Endothelial cell of umbilical vein (primary cell): ENCODE data around the gene TAOK2. TPM values are rescaled to one million over a fixed set of nuclear protein-coding genes. Genes with fewer than 3 reads are reported as not detected.

ENCODE experiments used
- BruUV-seq: library from RNA; stranded (reverse); fragments of 400-500 nt; replicated peaks from 2 replicates; lab custom pipeline; 2021; lab: Mats Ljungman, UMichigan
- CTCF ChIA-PET: fragments of 300-600, 350-600 bp; sonication (Branson Sonifier 250); formaldehyde crosslinking; loops from one replicate; lab custom pipeline; 2021; ENCODE audit warnings: antibody characterized with exemption, inconsistent platforms; lab: Charles Lee
- POLR2A ChIA-PET: fragments of 300-600, 350-600 bp; sonication (Branson Sonifier 250); formaldehyde crosslinking; loops from one replicate; lab custom pipeline; 2021; ENCODE audit warnings: antibody characterized with exemption, inconsistent platforms; lab: Charles Lee
- DNase-seq: peaks from one replicate; pipeline ENCODE4 v3.0.0-alpha.2; 2011; ENCODE audit warnings: low read depth, low spot score
- FAIRE-seq: peaks from 2 replicates; lab custom pipeline; 2011; peaks lifted over from hg19 to GRCh38; lab: Jason Lieb, UNC
- H2AFZ ChIP-seq: 2 replicates; pipeline ENCODE4 v1.6.0; 2012; ENCODE audit warnings: low read depth, low read length, control low read depth, inconsistent platforms
- H3K27ac ChIP-seq: 2 replicates; pipeline ENCODE4 v1.5.1; 2011; ENCODE audit warnings: low read depth, mild to moderate bottlenecking, control low read depth, low read length, moderate library complexity; ENCODE audit not compliant: insufficient read depth
- H3K27me3 ChIP-seq, 2 experiments: 2 replicates each; pipeline versions ENCODE4 v1.6.0 to v1.6.1; 2011; ENCODE audit warnings: low read length in 2 of 2, mixed read lengths in 1 of 2; ENCODE audit not compliant: control insufficient read depth in 2 of 2, insufficient read depth in 2 of 2
- H3K36me3 ChIP-seq, 2 experiments: 2 replicates in 1 of 2; 3 replicates in 1 of 2; pipeline ENCODE4 v1.5.1; 2011; ENCODE audit warnings: low read length in 2 of 2, mild to moderate bottlenecking in 1 of 2, moderate library complexity in 1 of 2; ENCODE audit not compliant: control insufficient read depth in 2 of 2, insufficient read depth in 2 of 2; ENCODE audit errors: extremely low read depth in 1 of 2
- H3K4me1 ChIP-seq: 3 replicates; pipeline ENCODE4 v1.5.1; 2011; ENCODE audit warnings: mild to moderate bottlenecking, low read length; ENCODE audit not compliant: control insufficient read depth, insufficient read depth; ENCODE audit errors: extremely low read depth
- H3K4me2 ChIP-seq: 2 replicates; pipeline ENCODE4 v1.6.1; 2011; ENCODE audit warnings: low read length, control low read depth, mixed read lengths; ENCODE audit not compliant: insufficient read depth
- H3K4me3 ChIP-seq, 3 experiments: fragments of 200-600 bp in 1 of 3; sonication (generic), shearing (Covaris generic) in 1 of 3; replicated peaks in 1 of 3; 2 replicates each; pipeline ENCODE4 v1.5.1; 2011 to 2016; ENCODE audit warnings: control low read depth in 3 of 3, low read length in 3 of 3, mild to moderate bottlenecking in 2 of 3, inconsistent platforms in 1 of 3, low read depth in 1 of 3, moderate library complexity in 1 of 3; ENCODE audit not compliant: insufficient read depth in 1 of 3
- H3K79me2 ChIP-seq: 2 replicates; pipeline ENCODE4 v1.6.0; 2012; ENCODE audit warnings: low read length, inconsistent platforms; ENCODE audit not compliant: control insufficient read depth, insufficient read depth
- H3K9ac ChIP-seq: replicated peaks from 2 replicates; pipeline ENCODE3; 2011; ENCODE audit warnings: low read length, control low read depth; ENCODE audit not compliant: insufficient read depth; ENCODE audit errors: extremely low read depth
- H3K9me1 ChIP-seq: replicated peaks from 3 replicates; pipeline ENCODE4 v1.6.0; 2011; ENCODE audit warnings: mild to moderate bottlenecking, low read length; ENCODE audit not compliant: control insufficient read depth, insufficient read depth; ENCODE audit errors: extremely low read depth
- H3K9me3 ChIP-seq: replicated peaks from 2 replicates; pipeline ENCODE4 v1.5.1; 2012; ENCODE audit warnings: low read length, inconsistent platforms; ENCODE audit not compliant: control insufficient read depth, insufficient read depth
- H4K20me1 ChIP-seq: replicated peaks from 2 replicates; pipeline ENCODE3; 2011; ENCODE audit warnings: mild to moderate bottlenecking, low read length; ENCODE audit not compliant: control insufficient read depth, insufficient read depth; ENCODE audit errors: extremely low read depth
- CTCF ChIP-seq, 2 donors: IDR thresholded peaks; 1 replicate in 1 of 2; 2 replicates in 1 of 2; pipeline ENCODE4 v1.5.1; 2011; ENCODE audit warnings: low read length in 2 of 2, mild to moderate bottlenecking in 2 of 2, moderate library complexity in 2 of 2, control low read depth in 1 of 2, inconsistent platforms in 1 of 2, low read depth in 1 of 2; ENCODE audit not compliant: insufficient read depth in 1 of 2; ENCODE audit errors: extremely low read depth in 1 of 2
- EZH2 ChIP-seq: IDR thresholded peaks from 2 replicates; pipeline ENCODE4 v1.6.1; 2012; ENCODE audit warnings: borderline replicate concordance, low read depth, mild to moderate bottlenecking, moderate library complexity, low read length, inconsistent platforms; ENCODE audit not compliant: severe bottlenecking
- FOS ChIP-seq: IDR thresholded peaks from 2 replicates; pipeline ENCODE4 v1.6.1; 2011; ENCODE audit warnings: mild to moderate bottlenecking, low read length, moderate library complexity, borderline replicate concordance; ENCODE audit not compliant: insufficient read depth
- GATA2 ChIP-seq: IDR thresholded peaks from 2 replicates; pipeline ENCODE4 v1.7.0; 2011; ENCODE audit warnings: low read depth, mild to moderate bottlenecking, moderate library complexity, mixed read lengths, low read length; ENCODE audit not compliant: insufficient read length, insufficient read depth
- JUN ChIP-seq: IDR thresholded peaks from 2 replicates; pipeline ENCODE4 v1.6.1; 2011; ENCODE audit warnings: borderline replicate concordance, low read depth; ENCODE audit not compliant: insufficient read length, insufficient read depth
- MAX ChIP-seq: IDR thresholded peaks from 2 replicates; pipeline ENCODE4 v1.6.1; 2011; ENCODE audit not compliant: insufficient read depth, insufficient read length
- MYC ChIP-seq: IDR thresholded peaks from one replicate; pipeline ENCODE4 v1.6.1; 2011; ENCODE audit warnings: mild to moderate bottlenecking, low read depth, low read length
- POLR2A ChIP-seq: IDR thresholded peaks from 2 replicates; pipeline ENCODE4 v1.6.1; 2012; ENCODE audit warnings: low read depth, mild to moderate bottlenecking, control low read depth, low read length
- POLR2AphosphoS5 ChIP-seq: IDR thresholded peaks from 2 replicates; pipeline ENCODE4 v1.6.1; 2012; ENCODE audit warnings: low read depth, mild to moderate bottlenecking, control low read depth, low read length, moderate library complexity; ENCODE audit not compliant: insufficient read depth
- dilution Hi-C: fragments of 300-500 bp; cut with MboI; formaldehyde crosslinking; loops from one replicate; pipeline ENCODE4 v1.15.0; 2019; ENCODE audit warnings: low sequenced_read_pairs; ENCODE audit not compliant: extremely low pct_ligation_motif_present
- intact Hi-C: fragments of 100-400 bp; cut with micrococcal nuclease; formaldehyde crosslinking; loops from one replicate; pipeline ENCODE4 v1.10.0; 2022
- polyA plus RNA-seq, 4 experiments: library from polyadenylated mRNA; depleted of rRNA in 3 of 4; stranded (reverse) in 3 of 4; unstranded in 1 of 4; fragments of >200 nt; gene quantifications; 2 replicates each; pipeline versions ENCODE4 v1.2.1 to v1.2.3, GENCODE V29; 2011 to 2012; ENCODE audit warnings: missing spikeins in 1 of 4
- total RNA-seq: library from RNA; stranded (reverse); gene quantifications from 2 replicates; pipeline ENCODE4 v1.2.3, GENCODE V29; 2021

Gene TAOK2
- total and polyA plus RNA-seq, 2 donors (not counting 3 experiments of a cell fraction or from before 2014, with no cell fraction given), result 52.8 to 114 TPM

GRCh38 chr16:29977063-29977825 lies 3.6 kb downstream of the TAOK2 start:
- dilution Hi-C loops (no loop called here), intact Hi-C loops (loop anchor here (5.0 kb wide), 1 partner anchor 185 kb away; the partner anchor contains the start of gene KIF22)
- peak; percentile 70 for FAIRE-seq
- H3K9ac ChIP-seq, result peak overlapping the region; percentile 93
- ChIA-PET POLR2A (no interaction called here), CTCF (interaction anchor here (0.6 to 2.8 kb wide), 3 partner anchors 16 to 168 kb away, joined by 3 to 14 read pairs (median 3); partner anchors contain the start of gene TMEM219)
- H4K20me1 ChIP-seq, result no peaks in the 10 kb centered on the region
- H3K4me2 ChIP-seq, result peak overlapping the region; percentile 98
- peaks cover 67% of the 10 kb centered on the region for H3K79me2 ChIP-seq
- H3K9me3 ChIP-seq, result no peaks in the 10 kb centered on the region
- H3K9me1 ChIP-seq, result no peaks in the 10 kb centered on the region
- H3K27me3 ChIP-seq, result no peaks in the 10 kb centered on the region
- H2AFZ ChIP-seq, result no peak overlapping the region
- H3K27ac ChIP-seq, result peak overlapping the region; percentile 81
- DNase-seq, result peak; percentile 77
- TF ChIP-seq POLR2A (peak; percentile 70), GATA2 (no peak), POLR2AphosphoS5 (peak; percentile 70), MAX (no peak)
- H3K4me1 ChIP-seq, result peaks cover 47% of the 10 kb centered on the region
- peaks cover 27 to 39% of the 10 kb centered on the region in 2 experiments for H3K36me3 ChIP-seq
- peak overlapping the region in 2 of 3 experiments; percentile 79 to 94 for H3K4me3 ChIP-seq
- no TSS peak for BruUV-seq

GRCh38 chr16:29978081-29978480 lies 4.4 kb downstream of the TAOK2 start:
- no peak overlapping the region for H3K4me3 ChIP-seq
- dilution Hi-C loops, result no loop called here
- peaks cover 47% of the 10 kb centered on the region for H3K4me1 ChIP-seq
- intact Hi-C loops, result loop anchor here (5.0 kb wide), 1 partner anchor 186 kb away; the partner anchor contains the start of gene KIF22
- H3K79me2 ChIP-seq, result peaks cover 67% of the 10 kb centered on the region
- CTCF ChIA-PET, result no interaction called here
- H3K27ac ChIP-seq, result peak overlapping the region; percentile 81
- no peak overlapping the region for H2AFZ ChIP-seq
- no peaks in the 10 kb centered on the region for H3K9me3 ChIP-seq
- H3K27me3 ChIP-seq, result no peaks in the 10 kb centered on the region
- DNase-seq (no peak), FAIRE-seq (no peak)
- no peaks in the 10 kb centered on the region for H4K20me1 ChIP-seq
- H3K4me2 ChIP-seq, result no peak overlapping the region
- H3K9ac ChIP-seq, result no peak overlapping the region
- POLR2A ChIA-PET, result no interaction called here
- no peaks in the 10 kb centered on the region for H3K9me1 ChIP-seq
- no TSS peak for BruUV-seq
- no peak for TF ChIP-seq MYC
- no peak for TF ChIP-seq CTCF (IDR thresholded peaks at IDR 0.05; ENCODE audit: extremely low read depth in 1 of 2, insufficient read depth in 1 of 2, low read depth in 1 of 2, low read length in 2 of 2)
- no peak for TF ChIP-seq GATA2
- no peak for TF ChIP-seq MAX
- no peak for TF ChIP-seq JUN
- no peak for TF ChIP-seq POLR2A
- no peak for TF ChIP-seq POLR2AphosphoS5
- TF ChIP-seq FOS, result no peak
- TF ChIP-seq EZH2, result no peak
- H3K36me3 ChIP-seq, result peaks cover 31 to 47% of the 10 kb centered on the region in 2 experiments
